ENCODE results near the gene ABCC1. TPM values are rescaled to one million over a fixed set of nuclear protein-coding genes. Genes with fewer than 3 reads are reported as not detected.

The ABCC1 gene
- polyA plus RNA-seq, 1 donor from 2014 or later, result 3.0 TPM

DNA sequence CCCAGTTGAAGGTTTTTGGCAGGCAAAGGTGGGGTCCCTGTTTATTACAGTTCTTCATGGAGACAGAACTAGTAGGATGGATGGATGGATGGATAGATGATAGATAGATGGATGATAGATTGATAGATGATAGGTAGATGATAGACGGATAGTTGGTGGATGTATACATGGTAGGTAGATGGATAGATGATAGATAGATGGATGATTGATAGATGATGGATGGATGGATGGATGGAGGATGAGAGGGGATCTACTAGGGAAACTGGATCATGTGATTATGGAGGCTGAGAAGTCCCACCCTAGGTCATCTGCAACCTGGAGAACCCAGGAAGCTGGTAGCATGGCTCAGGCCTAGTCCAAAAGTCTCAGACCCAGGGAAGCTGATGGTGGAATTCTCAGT is 88.6 kb downstream of the ABCC1 start:
- no peaks in the 10 kb centered on the region for H3K79me2 ChIP-seq (replicated peaks; ENCODE audit: insufficient read depth, low read length)
- no peak overlapping the region for H3K27ac ChIP-seq (ENCODE audit: low read length)

GRCh38 chr16:16038950-16039349 is 89.5 kb downstream of the ABCC1 start:
- Histone ChIP-seq H3K9me2 (ENCODE audit: insufficient read depth, low read length) (no peaks in the 10 kb centered on the region), H3K27ac (ENCODE audit: low read length) (no peak overlapping the region), H3K79me2 (replicated peaks; ENCODE audit: insufficient read depth, low read length) (no peaks in the 10 kb centered on the region), H3K36me3 (ENCODE audit: insufficient read depth, low read length) (no peaks in the 10 kb centered on the region), H2AFZ (ENCODE audit: low read depth, low read length) (no peak overlapping the region), H3K9ac (ENCODE audit: low read length) (no peak overlapping the region), H3K4me2 (ENCODE audit: low read length) (no peak overlapping the region), H4K20me1 (ENCODE audit: insufficient read depth) (no peaks in the 10 kb centered on the region), H3K27me3 (ENCODE audit: insufficient read depth, low read depth, low read length) (no peaks in the 10 kb centered on the region), H3F3A (ENCODE audit: insufficient read depth, low read length, poor library complexity, severe bottlenecking) (no peaks in the 10 kb centered on the region), H3K4me3 (ENCODE audit: low read length) (no peak overlapping the region), H3K9me3 (ENCODE audit: low read length) (no peaks in the 10 kb centered on the region)
- TF ChIP-seq, protein P1, sequence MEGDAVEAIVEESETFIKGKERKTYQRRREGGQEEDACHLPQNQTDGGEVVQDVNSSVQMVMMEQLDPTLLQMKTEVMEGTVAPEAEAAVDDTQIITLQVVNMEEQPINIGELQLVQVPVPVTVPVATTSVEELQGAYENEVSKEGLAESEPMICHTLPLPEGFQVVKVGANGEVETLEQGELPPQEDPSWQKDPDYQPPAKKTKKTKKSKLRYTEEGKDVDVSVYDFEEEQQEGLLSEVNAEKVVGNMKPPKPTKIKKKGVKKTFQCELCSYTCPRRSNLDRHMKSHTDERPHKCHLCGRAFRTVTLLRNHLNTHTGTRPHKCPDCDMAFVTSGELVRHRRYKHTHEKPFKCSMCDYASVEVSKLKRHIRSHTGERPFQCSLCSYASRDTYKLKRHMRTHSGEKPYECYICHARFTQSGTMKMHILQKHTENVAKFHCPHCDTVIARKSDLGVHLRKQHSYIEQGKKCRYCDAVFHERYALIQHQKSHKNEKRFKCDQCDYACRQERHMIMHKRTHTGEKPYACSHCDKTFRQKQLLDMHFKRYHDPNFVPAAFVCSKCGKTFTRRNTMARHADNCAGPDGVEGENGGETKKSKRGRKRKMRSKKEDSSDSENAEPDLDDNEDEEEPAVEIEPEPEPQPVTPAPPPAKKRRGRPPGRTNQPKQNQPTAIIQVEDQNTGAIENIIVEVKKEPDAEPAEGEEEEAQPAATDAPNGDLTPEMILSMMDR (IDR thresholded peaks at IDR 0.05; ENCODE audit: poor library complexity, severe bottlenecking), result no peak
- TF ChIP-seq EZH2 (IDR thresholded peaks at IDR 0.05; ENCODE audit: borderline replicate concordance, insufficient read depth, low read length, poor library complexity, severe bottlenecking), result no peak
- no peak for TF ChIP-seq MXI1 (conservative IDR thresholded peaks at IDR 0.05; ENCODE audit: poor library complexity, severe bottlenecking)
- TF ChIP-seq RAD21 (conservative IDR thresholded peaks at IDR 0.05), result no peak
- TF ChIP-seq TAF1 (IDR thresholded peaks at IDR 0.05; ENCODE audit: low read depth), result no peak
- no peak for TF ChIP-seq SMC3 (conservative IDR thresholded peaks at IDR 0.05; ENCODE audit: poor library complexity)
- no peak for TF ChIP-seq POLR2AphosphoS5 (IDR thresholded peaks at IDR 0.05)
- TF ChIP-seq REST (IDR thresholded peaks at IDR 0.05; ENCODE audit: borderline replicate concordance), result no peak
- TF ChIP-seq EP300 (conservative IDR thresholded peaks at IDR 0.05; ENCODE audit: poor library complexity, severe bottlenecking), result no peak

More for the DNA sequence above, 88.6 kb downstream of the ABCC1 start:
- Histone ChIP-seq H3K9me3 (ENCODE audit: low read length) (no peaks in the 10 kb centered on the region), H3F3A (ENCODE audit: insufficient read depth, low read length, poor library complexity, severe bottlenecking) (no peaks in the 10 kb centered on the region), H3K4me3 (ENCODE audit: low read length) (no peak overlapping the region), H3K36me3 (ENCODE audit: insufficient read depth, low read length) (no peaks in the 10 kb centered on the region), H2AFZ (ENCODE audit: low read depth, low read length) (no peak overlapping the region), H3K27me3 (ENCODE audit: insufficient read depth, low read depth, low read length) (no peaks in the 10 kb centered on the region), H3K4me2 (ENCODE audit: low read length) (no peak overlapping the region), H3K9ac (ENCODE audit: low read length) (no peak overlapping the region), H4K20me1 (ENCODE audit: insufficient read depth) (no peaks in the 10 kb centered on the region), H3K9me2 (ENCODE audit: insufficient read depth, low read length) (no peaks in the 10 kb centered on the region)
- TF ChIP-seq TAF1 (IDR thresholded peaks at IDR 0.05; ENCODE audit: low read depth) (no peak), EZH2 (IDR thresholded peaks at IDR 0.05; ENCODE audit: borderline replicate concordance, insufficient read depth, low read length, poor library complexity, severe bottlenecking) (no peak)
- TF ChIP-seq, protein P1 (IDR thresholded peaks at IDR 0.05; ENCODE audit: poor library complexity, severe bottlenecking), result no peak
